GM15510 (cell line): ENCODE results near the gene PITPNM1.

Source experiments
- POLR2A ChIP-seq: IDR thresholded peaks from 3 replicates; pipeline ENCODE4 v1.6.1; 2011; ENCODE audit warnings: borderline replicate concordance; ENCODE audit not compliant: insufficient read length; ENCODE audit errors: extremely low read depth

The PITPNM1 gene

DNA sequence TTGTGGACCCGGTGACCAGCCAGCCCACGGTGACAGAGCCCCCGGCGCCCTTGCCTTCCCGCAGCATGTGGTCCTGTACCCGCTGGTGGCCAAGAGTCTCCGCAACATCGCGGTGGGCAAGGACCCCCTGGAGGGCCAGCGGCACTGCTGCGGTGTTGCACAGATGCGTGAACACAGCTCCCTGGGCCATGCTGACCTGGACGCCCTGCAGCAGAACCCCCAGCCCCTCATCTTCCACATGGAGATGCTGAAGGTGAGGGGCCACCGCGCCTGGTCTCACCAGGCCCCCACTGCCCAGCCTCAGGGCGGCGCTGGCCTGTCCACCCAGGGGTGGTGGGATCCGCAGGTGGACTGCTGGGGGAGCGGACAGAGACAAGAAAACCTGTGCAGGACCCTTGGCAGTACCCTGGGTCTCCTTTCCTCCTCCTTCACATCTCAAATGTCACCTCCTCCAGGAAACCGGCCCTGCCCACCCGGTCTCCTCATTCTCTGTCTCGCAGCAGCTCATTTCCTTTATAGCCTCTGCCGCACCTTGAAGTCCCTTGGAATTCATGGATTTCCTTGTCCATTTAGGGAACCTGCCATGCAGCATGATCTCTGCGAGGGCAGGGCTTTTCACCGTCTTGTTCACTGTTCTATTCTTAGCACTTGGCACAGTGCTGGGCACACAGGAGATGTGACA is 15.8 kb downstream of the PITPNM1 start:
- no peak for TF ChIP-seq POLR2A

- peak; percentile 12 for TF ChIP-seq POLR2A
These were observed 18.5 kb downstream of the PITPNM1 start for GRCh38 chr11:67486481-67487195.

DNA sequence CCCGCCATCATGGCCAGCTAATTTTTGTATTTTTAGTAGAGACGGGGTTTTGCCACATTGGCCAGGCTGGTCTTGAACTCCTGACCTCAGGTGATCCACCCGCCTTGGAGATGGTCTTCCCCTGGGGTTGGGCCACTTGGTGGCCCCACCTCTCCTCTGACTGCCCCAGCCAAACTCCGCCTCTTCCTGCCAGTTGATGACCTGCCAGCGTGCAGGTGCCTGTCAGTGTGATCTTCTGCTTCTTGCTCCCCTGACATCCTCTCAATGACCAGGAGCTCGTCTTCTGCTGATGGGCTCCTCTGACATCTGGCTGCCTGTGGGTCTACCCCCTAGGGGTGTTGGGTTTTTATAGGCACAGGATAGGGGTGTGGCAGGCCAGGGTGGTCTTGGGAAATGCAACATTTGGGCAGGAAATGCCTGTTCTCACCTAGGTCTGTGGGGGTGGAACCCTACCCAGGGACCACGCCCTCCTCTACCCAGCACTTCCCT is 19.2 kb downstream of the PITPNM1 start:
- peak; percentile 77 for TF ChIP-seq POLR2A

DNA sequence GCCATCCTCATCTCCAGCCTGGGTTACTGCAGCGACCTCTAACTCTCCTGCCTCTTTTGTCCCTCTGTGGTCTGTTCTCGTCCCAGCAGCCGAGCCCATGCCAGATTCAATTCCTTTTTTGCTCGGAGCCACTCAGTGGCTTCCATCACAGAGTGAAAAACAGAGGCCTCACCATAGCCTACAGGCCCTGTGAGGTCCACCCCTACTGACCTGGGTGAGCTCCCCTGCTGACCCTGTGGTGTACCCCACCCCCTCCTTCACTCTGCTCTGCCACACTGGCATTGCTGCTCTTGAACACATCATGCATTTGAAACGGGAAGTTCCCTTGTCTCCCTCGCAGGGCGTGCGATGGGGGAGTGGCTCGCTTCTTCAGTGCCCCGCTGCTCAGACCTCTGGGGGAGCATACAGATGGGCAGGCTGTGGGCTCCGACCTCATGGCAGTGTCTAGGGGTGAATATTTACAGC is 20.3 kb downstream of the PITPNM1 start:
- peak; percentile 62 for TF ChIP-seq POLR2A

DNA sequence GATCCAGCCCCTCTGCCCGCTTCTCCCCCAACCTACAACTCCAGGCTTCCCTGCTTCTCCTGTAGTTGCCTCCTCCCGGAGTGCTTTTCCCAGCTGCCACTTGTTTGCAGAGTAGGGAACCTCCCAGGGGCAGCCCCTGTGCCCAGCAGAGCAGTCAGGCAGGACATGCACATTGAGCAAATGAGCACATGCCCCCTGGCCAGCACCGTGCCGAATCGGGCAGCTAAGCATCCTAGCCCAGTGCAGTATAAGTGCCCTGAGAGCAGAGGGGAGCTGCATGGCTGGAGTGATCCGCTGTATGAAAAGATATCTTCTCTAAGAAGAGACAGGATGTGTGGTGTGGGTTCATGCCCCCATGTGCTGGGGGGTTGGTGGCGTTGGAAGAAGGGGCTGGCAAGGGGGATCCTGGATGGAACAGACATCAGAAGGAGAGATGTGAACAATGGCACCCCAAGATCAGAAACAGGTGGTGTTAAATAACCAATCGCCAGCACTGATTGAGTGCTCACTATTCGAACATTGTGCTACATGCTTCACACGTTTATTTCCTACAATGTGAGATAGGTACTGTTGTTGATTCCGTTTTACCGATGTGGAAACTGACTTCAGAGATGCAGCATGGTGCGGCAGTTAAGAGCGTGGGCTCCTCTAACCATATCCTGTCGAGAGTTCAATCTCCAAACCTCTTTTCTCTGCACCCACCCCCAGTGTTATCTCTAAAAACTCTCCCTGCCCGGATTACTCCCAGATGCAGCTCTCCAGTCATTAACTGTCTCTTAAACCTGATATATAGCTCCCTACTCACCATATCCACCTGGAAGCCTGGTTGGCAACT is 21.1 kb downstream of the PITPNM1 start:
- no peak for TF ChIP-seq POLR2A

- peak; percentile 66 for TF ChIP-seq POLR2A
These were observed 22.1 kb downstream of the PITPNM1 start, which contains the start of gene AIP for GRCh38 chr11:67482827-67483798. Gene AIP, plus strand, starts transcription at chr11:67483026. Its CDS starts 133 bp downstream, at chr11:67483159.

- TF ChIP-seq POLR2A: no peak
These were observed 22.8 kb downstream of the PITPNM1 start for GRCh38 chr11:67482275-67482826.

DNA sequence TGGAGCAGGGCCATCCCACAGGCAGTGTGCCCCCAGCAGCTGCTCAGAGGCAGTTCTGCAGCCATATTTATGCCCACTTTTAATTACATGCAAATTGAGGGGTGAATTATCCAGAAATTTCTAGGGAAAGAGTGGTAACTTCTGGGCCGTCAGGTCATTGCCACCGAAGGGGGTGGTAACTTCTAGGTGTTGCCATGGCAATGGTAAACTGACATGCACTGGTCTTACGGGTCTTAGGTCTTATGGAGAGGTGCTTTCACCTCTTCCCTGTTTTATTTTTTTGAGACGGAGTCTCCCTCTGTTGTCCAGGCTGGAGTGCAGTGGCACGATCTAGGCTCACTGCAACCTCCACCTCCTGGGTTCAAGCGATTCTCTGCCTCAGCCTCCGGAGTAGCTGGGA is 32.3 kb downstream of the PITPNM1 start:
- TF ChIP-seq POLR2A: no peak

- no peak for TF ChIP-seq POLR2A
These were observed 34.7 kb downstream of the PITPNM1 start for GRCh38 chr11:67470337-67471002.

DNA sequence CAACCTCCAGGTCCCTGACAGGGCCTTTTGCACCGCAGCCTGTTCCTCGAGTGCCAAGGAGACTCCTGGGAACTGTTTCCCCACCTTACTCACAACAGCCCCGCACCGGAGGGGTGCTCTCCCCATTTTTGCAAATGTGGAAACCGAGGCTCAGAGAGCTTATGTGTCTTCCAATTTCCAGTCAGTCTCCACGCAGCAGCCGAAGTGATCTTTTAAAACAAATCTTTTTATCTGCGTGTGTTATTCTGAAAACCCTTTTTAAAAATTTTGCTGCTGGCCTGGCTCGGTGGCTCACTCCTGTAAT is 35.7 kb downstream of the PITPNM1 start:
- TF ChIP-seq POLR2A: no peak

- TF ChIP-seq POLR2A: peak; percentile 88
These were observed 36.2 kb downstream of the PITPNM1 start, which contains the start of gene TMEM134 for GRCh38 chr11:67468759-67469507. Gene TMEM134, minus strand, starts transcription at chr11:67469251. Its CDS starts 59 bp downstream, at chr11:67469192.

DNA sequence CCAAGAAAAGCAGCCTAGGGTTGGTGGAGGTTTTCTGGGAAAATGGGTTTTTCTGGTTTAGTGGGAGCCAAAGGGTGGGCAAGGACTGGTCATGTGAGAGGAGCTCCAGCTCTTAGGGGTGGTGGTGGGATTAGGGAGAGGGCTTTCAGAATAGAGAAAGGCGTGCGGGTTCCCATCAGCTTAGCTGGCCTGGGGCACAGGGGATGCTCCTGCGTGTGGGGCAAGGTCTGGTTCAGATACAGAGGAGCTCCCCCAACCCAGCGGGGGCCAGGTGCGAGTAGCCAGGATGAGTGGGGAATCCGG is 36.8 kb downstream of the PITPNM1 start:
- TF ChIP-seq POLR2A: no peak

DNA sequence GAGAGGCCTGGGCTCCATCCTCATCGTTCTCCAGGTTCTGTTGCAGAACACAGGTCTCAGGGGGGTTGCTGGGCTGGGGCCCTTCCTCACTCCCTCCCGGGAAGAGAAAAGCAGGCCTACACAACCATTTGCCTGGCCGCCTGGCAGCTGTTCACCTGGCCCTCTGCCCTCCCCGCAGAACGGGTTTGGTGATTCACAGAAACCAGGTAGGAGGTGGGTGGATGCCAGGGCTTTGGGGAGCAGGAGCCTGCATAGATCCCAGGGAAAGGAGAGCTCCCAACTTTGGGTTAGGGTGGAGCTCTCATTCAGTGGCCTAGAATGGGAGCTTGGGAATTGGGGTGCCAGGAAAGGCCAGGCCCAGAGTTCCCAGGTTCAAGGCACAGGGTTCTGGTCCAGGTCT is 37.1 kb downstream of the PITPNM1 start:
- no peak for TF ChIP-seq POLR2A
